NCI-H748 treated with DMSO at 0.1 percent for 48 hours (cell line): ENCODE data around the gene ZNF462.

ENCODE experiments used
- DNase-seq: peaks from one replicate; lab custom pipeline; 2025; lab: John Stamatoyannopoulos, UW

ZNF462 gene

DNA sequence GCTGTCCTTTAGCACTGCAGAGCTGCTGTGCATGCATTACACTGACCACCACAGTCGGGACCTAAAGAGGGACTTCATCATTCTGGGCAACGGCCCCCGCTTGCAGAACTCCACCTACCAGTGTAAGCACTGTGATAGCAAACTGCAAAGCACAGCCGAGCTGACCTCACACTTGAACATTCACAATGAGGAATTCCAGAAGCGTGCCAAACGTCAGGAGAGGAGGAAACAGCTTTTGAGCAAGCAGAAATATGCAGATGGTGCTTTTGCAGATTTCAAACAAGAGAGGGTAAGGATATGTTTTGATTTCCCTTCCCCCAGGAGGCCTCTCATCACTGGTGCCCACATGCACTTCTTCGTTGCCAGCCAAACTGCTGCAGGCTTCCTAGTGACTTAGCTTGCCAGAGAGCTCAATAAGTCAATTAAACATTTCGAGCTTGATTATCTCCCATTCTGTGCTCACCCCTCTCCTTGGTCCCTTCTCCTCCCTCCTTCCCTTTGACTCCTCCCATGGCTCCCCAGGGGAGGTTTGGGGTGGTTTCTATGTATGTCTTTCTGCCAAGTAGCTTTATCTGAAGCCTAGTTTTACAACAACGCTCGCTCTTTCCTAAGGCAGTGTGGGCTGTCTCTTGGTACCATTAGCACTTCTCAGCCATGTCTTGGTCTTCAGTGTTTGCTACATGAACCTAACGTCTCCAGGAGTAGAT is 66.7 kb downstream of the ZNF462 start:
- no peak for DNase-seq

DNA sequence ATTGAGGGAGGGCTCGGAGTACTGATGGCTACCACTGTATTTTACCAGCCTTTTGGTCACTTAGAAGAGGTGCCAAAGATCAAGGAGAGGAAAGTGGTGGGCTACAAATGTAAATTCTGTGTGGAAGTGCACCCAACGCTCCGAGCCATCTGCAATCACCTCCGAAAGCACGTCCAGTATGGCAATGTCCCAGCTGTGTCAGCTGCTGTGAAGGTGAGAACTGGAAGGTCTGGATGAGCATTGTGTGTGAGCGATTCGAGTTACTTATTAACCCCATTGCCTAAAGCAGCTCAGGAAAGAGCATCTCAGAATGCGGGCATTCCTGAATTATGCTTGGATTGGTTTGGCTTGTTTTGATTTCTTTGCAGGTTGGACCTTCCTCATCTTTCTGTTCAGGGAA is 67.5 kb downstream of the ZNF462 start:
- DNase-seq = no peak

DNA sequence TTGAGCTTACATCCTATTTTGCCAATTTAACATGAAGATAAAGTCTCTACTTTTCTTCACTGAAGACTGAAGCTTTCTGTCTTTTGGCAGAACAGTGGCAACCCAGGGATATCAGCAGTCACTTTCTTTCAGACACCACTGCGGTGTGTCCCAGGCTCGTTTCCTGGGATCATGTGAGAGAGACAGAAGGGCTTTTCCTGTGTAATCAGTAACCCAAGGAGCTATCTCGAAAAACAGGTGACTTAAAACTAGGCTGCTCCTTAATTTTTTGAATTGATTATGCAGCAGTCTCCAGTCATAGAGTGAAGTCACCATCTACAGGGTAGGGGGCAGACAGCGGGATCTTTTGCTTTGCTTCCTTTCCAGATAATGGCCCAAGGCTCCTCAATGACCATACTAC is 68.5 kb downstream of the ZNF462 start:
- no peak for DNase-seq

DNA sequence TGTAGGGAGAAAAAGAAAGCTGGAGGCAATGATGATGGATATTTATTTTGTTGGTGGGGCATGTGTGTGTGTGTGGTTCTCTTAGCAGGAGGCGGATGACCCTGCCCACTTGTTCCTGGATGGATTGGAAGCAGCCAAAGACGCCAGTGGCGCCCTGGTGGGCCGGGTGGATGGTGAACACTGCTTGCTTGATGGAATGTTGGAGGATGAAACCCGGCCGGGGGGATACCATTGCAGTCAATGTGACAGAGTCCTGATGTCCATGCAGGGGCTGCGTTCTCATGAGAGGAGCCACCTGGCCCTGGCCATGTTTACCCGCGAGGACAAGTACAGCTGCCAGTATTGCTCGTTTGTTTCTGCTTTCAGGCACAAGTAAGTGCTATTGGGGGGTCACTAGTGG is 69.2 kb downstream of the ZNF462 start:
- no peak for DNase-seq

DNA sequence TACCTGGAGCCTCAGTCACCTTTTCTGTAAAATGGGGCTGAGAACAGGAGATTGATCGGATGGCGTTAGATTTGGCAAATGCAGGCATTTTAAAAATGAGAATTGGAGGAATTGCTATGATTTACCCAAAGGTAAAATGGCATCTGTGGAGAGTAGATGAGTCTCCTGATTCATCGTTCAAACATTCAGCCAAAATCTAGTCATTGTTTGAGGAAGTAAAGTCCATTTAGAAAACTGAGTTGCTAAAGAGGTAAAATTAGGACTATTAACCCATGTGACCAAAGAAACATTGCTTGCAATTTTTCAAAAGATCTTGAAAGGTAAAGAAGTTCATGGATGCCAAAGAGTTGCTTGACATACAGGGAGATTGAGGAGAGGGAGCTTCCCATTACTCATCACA is 69.7 kb downstream of the ZNF462 start:
- DNase-seq = no peak

DNA sequence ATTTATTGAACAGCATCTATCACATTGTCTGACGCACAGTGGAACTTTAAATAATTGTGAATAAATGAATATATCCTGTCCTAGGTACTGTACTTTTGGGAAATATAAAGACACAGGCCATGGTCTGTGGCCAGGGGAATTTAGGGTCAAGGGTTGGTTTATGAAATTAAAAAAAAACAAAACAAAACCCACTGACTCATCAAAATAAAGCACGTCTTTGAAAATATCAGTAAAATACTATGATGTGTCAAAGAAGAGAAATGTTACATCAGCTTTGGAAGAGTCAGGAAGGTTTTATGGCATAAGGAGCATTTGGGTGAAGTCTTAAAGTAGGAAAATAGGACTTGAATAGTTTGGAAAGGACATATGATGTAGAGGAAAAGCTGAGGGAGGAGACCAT is 70.5 kb downstream of the ZNF462 start:
- no peak for DNase-seq

DNA sequence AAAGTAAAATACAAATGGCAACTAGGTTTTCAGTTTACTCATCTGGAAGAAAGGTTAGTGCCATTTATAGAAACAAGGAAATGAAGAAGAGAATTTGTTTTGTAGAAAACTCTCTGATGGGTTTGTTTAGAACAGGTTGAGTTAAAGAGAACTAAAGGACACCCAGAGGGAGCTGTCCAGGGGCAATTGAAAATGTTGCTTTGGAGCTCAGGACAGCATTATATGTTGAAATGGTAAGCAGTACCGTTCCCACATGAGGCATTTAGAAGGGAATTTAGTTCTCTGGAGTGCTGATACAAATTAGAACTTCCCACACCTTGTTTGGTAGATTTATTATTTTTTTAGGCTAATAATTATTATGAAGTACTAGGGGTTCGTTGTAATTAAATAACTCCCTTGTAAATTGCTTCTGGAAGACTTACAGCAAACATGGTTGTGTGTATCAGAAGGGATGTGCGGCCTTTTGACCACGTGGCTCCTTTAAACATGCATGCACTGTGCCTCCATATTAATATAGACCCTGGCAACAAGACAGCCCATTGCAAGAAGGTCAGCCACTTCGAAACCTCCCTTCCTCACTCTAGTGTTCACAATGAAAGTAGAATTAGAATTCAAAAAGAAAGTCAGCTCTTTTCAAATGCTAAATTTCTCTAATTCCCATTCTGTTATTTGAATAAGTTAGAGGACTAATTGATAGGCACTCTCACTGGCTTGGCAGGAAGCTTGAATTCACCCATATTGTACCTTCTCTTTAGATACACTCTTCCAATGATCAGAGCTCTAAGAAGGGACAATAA is 71.7 kb downstream of the ZNF462 start:
- DNase-seq = no peak

DNA sequence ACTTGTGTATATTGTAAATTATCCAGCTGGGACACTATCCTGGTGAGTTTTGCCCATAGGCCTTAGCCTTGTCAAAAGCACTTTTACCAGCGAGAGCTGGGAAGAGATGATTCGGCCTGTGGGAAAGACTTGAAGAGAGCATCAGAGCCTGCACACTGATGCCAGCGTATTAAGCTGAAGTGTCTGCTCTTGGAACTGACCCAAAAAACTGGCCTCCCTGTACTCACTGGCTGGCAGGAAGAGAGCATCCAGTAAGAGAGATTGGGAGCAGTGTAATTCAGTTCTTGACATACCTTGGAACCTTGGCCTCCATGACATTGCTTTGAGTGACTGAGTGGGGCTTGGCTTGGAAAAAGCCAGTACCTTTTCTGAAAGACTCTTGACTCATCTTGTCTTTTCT is 73.7 kb downstream of the ZNF462 start:
- DNase-seq = no peak

DNA sequence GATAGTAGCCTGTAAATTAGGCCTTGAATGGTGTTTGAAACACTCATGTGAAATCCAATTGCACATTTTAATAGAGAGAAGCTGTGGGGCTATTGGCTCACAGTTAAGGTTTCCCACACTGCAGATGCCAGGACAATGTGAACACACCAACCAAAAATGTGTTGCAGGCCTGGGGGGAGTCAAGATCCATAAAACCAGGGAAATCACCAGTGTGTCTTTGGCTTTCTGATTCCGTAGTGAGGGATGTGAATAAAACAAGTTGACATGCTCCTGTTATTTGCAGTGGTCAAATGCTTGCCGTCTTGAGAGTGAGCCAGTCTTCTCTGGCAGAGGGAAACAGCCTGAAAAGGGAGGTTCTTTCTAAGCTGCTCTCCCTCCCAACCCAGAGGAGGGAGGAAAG is 79.0 kb downstream of the ZNF462 start:
- DNase-seq = no peak

DNA sequence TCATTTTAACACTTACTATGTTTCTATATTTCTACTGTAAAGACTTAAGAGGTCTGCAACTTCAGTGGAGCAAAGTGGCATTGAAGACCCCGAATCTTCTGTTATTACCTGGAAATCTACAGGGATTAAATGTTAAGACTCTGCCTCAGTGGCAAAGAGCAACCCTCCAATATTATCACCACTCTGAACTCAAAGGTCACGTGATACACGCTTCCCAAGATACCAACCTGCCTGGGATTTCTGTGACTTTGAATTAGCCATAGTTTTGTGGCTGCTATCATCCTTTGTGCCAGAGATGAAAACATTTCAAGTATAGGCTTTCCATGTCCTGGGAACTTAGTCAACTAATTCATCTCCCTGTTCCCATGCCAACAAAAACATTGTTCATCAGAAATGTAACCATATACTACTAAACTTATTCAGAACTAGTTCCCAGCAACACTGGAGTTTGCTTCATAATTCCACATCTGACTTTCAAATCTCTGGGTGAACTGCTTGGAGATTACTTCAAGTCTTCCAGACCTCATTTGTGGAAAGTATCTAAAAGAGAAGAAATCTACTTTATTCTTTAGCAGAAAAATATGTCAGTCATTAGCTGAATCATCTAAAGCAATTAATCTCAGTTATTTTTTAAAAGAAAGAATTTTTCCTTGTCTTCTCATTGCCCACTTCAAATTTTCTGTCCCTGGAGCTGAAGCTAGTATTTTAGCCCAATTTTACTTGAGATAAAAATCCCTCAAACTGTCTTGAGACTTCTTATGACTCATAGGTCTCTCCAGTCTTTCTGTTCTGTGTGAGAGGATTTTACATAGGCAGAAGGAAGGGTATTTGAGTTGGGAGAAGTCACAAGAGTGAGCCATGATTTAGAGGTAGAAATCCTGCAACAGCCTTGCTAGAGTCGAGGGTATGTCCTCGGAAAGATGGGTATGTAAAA is 83.0 kb downstream of the ZNF462 start:
- no peak for DNase-seq

DNA sequence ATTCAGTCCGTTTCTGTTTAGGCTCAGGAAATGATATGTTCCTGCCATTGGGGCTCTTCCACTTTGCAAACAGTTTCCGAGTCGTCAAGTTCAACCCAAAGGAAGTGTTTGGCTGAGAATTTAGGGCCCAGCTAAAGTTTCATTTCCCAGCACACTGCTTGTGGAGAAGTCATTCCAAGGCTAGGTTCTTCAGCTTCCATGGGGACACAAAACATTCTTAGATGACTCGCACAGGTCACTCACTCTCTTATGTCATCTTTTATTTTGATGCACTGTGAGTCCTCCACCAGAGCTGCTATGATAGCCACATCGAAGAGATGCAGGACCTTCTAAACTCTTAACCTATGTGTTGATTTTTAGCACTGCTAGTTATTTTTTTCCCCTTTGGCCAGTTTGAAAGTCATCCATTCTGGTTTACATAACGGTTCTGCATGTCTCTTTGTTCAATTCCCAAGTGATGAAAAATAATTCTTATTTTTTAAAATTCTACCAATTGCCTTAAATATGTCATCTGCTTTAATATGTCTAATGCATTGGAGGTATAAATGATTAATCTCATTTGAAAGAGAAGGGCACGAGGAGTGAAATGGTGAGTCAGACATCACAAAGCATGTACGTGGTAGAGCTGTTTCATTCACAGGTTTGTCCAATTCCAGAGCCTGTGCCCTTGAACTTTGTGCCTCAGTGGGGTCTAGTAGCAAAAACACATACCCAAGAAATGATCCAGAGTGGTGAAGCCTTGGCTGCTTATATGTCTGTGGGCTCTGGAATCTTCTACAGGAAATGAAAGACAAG is 84.3 kb downstream of the ZNF462 start:
- DNase-seq = no peak

DNA sequence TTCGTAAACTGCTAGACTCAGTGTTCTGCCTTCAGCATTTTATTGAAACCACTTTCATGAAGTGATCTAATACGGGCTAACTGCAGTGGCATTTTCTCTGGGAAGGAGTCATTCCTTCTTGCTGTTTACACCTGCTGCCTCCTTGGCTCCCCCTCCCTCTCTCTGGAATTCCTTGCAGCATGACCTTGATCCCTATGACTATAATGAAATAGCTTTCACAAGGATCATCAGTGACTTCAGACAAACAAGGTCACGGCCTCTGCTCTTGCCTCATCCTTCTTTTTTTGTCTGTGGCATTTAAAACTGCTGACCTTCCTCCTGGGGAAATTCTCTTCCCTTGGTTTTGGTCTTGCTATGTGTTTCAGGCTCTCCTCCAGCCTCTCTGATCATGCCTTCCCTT is 90.2 kb downstream of the ZNF462 start:
- no peak for DNase-seq

DNA sequence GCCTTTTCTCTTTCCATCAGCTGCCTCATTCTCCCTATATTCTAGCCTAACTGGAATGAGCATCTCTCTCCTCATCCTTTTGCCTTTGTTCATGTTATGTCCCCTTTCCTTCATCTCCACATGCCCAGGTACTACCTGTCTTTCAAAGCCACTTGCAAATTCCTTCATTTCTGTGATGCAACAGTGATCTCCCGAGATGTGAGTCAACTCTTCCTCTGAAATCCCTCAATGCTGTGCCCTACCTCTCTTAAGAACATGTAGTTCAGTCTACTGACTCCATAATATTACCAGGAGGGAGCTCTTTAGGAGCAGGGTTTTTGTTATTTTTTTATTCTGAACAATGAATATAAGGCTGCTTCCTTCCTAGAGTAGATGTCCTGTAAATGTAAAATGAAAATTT is 91.6 kb downstream of the ZNF462 start:
- no peak for DNase-seq

DNA sequence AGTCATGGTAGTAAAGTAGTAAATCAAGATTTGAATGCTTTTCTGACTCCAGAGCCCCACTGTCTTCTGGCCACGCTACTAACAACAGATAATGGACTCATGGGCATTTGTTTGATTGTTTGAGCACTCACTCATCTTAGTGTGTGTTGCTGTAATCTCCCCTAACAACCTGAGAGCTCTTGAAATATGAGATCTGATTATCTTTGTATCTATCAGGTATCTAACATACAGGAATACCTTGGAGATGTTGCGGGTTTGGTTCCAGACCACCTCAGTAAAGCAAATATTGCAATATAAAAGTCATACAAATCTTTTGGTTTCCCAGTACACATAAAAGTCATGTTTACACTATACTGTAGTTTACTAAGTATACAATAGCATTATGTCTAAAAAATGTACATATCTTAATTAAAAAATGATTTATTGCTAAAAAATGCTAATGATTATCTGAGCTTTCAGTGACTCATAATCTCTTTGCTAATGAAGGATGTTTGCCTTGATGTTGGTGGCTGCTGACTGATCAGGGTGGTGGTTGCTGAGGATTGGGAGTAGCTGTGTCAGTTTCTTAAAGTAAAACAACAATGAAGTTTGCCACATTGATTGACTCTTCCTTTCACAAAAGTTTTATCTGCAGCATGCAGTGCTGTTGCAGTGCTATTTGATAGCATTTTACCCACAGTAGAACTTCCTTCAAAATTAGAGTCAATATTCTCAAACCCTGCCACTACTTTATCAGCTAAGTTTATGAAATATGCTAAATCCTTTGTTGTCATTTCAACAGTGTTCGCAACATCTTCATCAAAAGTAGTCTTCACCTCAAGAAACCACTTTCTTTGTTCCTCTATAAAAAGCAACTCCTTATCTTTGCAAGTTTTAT is 92.2 kb downstream of the ZNF462 start:
- DNase-seq = peak; percentile 64

DNA sequence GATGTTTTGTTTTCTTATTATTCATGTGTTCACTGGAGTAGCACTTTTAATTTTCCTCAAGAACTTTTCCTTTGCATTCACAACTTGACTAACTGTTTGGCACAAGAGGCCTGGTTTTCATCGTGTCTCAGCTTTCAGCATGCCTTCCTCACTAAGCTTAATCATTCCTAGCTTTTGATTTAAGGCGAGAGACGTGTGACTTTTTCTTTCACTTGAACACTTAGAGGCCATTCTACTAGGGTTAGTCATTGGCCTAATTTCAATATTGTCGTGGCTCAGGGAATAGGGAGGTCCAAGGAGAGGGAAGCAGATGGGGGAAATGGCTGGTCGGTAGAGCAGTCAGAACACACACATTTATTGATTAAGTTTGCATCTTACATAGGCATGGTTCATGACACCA is 94.0 kb downstream of the ZNF462 start:
- no peak for DNase-seq

DNA sequence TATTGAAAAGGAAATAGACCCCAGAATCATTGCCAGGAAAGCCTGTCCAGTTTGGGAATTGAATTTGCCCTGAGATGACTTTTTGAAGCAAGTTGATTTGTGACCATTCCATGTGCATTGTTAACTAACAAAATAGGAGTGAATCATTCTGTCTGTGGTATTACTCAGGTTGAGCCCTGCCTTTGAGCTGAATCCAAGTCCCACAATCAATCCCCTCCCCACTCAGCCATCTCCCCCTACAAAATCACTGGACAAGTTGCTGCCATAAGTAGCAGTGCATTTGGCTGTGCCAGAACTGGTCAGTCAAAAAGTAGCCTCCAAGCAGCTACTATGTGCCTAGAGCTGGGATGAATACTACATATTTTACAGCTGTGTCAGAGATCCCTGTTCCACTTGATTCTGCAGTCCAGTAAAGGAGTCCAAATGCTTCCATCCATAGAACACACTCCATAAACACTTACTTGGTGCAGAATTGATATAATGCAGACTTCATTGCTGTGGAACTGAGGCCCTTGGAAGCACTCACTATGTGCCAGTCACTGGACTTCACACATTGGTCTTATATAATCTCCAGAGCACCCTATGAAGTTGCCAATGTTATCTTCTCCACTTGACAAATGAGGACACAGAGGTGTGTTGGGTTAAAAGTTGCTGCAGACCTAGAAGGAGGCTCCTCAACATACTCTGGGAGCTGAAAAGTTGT is 96.1 kb downstream of the ZNF462 start:
- no peak for DNase-seq

DNA sequence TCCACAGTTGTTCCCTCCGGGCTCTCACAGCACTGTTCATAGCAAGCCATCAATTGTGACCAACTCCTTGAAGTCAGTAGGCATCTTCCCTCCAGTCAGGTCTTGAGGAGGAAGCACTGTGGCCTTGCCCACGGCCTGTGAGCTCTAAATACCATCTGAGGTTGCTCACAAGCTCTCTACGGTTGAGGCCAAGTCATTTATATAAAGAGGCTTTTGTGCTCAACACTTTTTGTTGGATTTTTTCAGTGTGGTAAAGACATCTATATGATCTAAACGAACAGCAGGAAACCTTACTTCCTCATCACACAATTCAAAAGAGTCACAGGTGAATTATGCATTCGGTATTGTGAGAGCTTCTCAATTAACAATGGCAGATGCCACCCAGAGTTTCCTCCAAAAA is 97.3 kb downstream of the ZNF462 start:
- DNase-seq = no peak

DNA sequence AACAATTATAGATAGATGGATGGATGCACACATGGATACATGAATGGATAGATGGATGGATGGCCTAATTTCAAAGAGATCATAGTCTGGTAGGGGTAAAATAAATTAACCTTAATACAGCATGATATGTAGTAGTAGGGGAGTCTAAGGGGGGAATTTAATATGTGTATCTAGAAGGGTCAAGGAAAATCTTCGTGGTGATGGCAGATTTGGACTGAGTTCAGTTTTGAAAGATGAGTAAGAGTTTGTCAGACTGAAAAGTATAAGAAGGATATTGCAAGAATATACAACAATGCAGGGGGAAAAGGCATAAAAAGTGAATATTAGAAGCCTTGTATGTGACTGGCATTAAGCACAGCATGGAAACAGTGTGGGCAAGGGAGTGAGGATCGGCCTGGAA is 98.7 kb downstream of the ZNF462 start:
- no peak for DNase-seq

DNA sequence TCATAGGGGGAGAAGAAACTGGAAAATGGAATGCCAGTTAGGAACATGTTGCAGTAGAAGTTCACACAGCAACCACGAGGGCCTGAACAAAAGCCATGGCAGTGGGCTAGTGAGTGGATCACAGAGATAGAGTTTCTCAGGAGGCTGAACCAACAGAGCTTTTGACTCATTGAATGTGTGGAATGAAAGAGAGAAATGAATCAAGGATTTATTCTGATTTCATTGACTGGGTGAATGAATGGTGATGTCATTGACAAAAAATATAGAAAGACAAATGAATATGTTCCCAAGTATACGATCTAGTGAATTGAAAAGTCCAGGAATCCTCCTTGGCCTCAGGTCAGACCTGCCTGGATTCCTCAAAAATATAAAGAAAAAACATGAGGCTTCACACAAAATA is 99.2 kb downstream of the ZNF462 start:
- no peak for DNase-seq
